CD14-positive monocyte (primary cell): ENCODE results near the gene NSD2. TPM values are rescaled to one million over a fixed set of nuclear protein-coding genes. Genes with fewer than 3 reads are reported as not detected.

Experiments
- DNase-seq, 3 donors: peaks; one replicate each; pipeline ENCODE4 v3.0.0-alpha.2; 2011 to 2022
- H2AFZ ChIP-seq: 2 replicates; pipeline ENCODE4 v1.6.0; 2012; ENCODE audit warnings: mild to moderate bottlenecking, low read depth, low read length, inconsistent platforms; ENCODE audit not compliant: insufficient read depth, poor library complexity, severe bottlenecking
- H3K27ac ChIP-seq, 2 donors: 1 replicate in 1 of 2; 2 replicates in 1 of 2; pipeline ENCODE4 v1.5.1; 2012 to 2013; ENCODE audit warnings: low read length in 2 of 2, control low read depth in 1 of 2, inconsistent platforms in 1 of 2, low read depth in 1 of 2, mild to moderate bottlenecking in 1 of 2
- H3K27me3 ChIP-seq, 2 donors: one replicate each; pipeline versions ENCODE4 v1.6.0 to v1.6.1; 2011 to 2013; ENCODE audit warnings: low read length in 2 of 2; ENCODE audit not compliant: control insufficient read depth in 2 of 2, insufficient read depth in 2 of 2
- H3K36me3 ChIP-seq, 2 donors: replicated peaks in 1 of 2; 1 replicate in 1 of 2; 2 replicates in 1 of 2; pipeline versions ENCODE4 v1.5.1 to v1.6.1; 2012 to 2013; ENCODE audit warnings: low read length in 2 of 2, control low read depth in 1 of 2, inconsistent platforms in 1 of 2, mild to moderate bottlenecking in 1 of 2; ENCODE audit not compliant: insufficient read depth in 2 of 2, control insufficient read depth in 1 of 2
- H3K4me1 ChIP-seq, 2 donors: 1 replicate in 1 of 2; 2 replicates in 1 of 2; pipeline versions ENCODE4 v1.5.1 to v1.6.1; 2012 to 2013; ENCODE audit warnings: low read length in 2 of 2, control low read depth in 1 of 2, inconsistent platforms in 1 of 2, mild to moderate bottlenecking in 1 of 2, moderate library complexity in 1 of 2; ENCODE audit not compliant: insufficient read depth in 2 of 2, control insufficient read depth in 1 of 2
- H3K4me2 ChIP-seq: replicated peaks from 2 replicates; pipeline ENCODE3; 2012; ENCODE audit warnings: low read length, moderate library complexity, mild to moderate bottlenecking; ENCODE audit not compliant: poor library complexity, severe bottlenecking; ENCODE audit errors: extremely low read depth
- H3K4me3 ChIP-seq, 3 experiments: fragments of 200-600 bp in 1 of 3; sonication (generic) in 1 of 3; replicated peaks in 1 of 3; 1 replicate in 2 of 3; 2 replicates in 1 of 3; pipeline ENCODE4 v1.5.1; 2011 to 2013; ENCODE audit warnings: low read length in 3 of 3, mild to moderate bottlenecking in 3 of 3, control low read depth in 2 of 3, low read depth in 2 of 3, inconsistent platforms in 1 of 3, moderate library complexity in 1 of 3
- H3K79me2 ChIP-seq: 2 replicates; pipeline ENCODE4 v1.6.0; 2012; ENCODE audit warnings: mild to moderate bottlenecking, control low read depth, inconsistent platforms, low read length, moderate library complexity; ENCODE audit not compliant: insufficient read depth
- H3K9ac ChIP-seq: 2 replicates; pipeline ENCODE4 v1.6.0; 2017; ENCODE audit warnings: low read length, mild to moderate bottlenecking; ENCODE audit not compliant: insufficient read depth, poor library complexity, severe bottlenecking
- H3K9me3 ChIP-seq, 2 donors: replicated peaks in 1 of 2; 1 replicate in 1 of 2; 2 replicates in 1 of 2; pipeline versions ENCODE4 v1.5.1 to v1.6.1; 2012 to 2013; ENCODE audit warnings: low read length in 2 of 2, control low read depth in 1 of 2; ENCODE audit not compliant: control insufficient read depth in 1 of 2, insufficient read depth in 1 of 2
- H4K20me1 ChIP-seq: 2 replicates; pipeline ENCODE4 v1.6.0; 2012; ENCODE audit warnings: mild to moderate bottlenecking, low read length, control low read depth, moderate library complexity; ENCODE audit not compliant: insufficient read depth
- H3K27ac Mint-ChIP-seq, 7 donors: one replicate each; pipeline ENCODE4 v1.8.0; 2020; ENCODE audit warnings: mild to moderate bottlenecking in 7 of 7, mixed read lengths in 7 of 7, moderate library complexity in 6 of 7, inconsistent platforms in 2 of 7
- H3K27me3 Mint-ChIP-seq, 3 donors: one replicate each; pipeline ENCODE4 v1.8.0; 2021 to 2022; ENCODE audit warnings: low read depth in 3 of 3, mild to moderate bottlenecking in 3 of 3, mixed read lengths in 3 of 3, moderate library complexity in 3 of 3, inconsistent platforms in 1 of 3
- H3K36me3 Mint-ChIP-seq, 2 donors: one replicate each; pipeline ENCODE4 v1.8.0; 2020; ENCODE audit warnings: mixed read lengths in 2 of 2, inconsistent platforms in 1 of 2, mild to moderate bottlenecking in 1 of 2
- H3K4me1 Mint-ChIP-seq: one replicate; pipeline ENCODE4 v1.8.0; 2020; ENCODE audit warnings: mild to moderate bottlenecking, mixed read lengths
- H3K4me3 Mint-ChIP-seq, 2 donors: one replicate each; pipeline ENCODE4 v1.8.0; 2020; ENCODE audit warnings: mild to moderate bottlenecking in 2 of 2, mixed read lengths in 2 of 2, moderate library complexity in 1 of 2
- H3K9me3 Mint-ChIP-seq, 7 donors: one replicate each; pipeline ENCODE4 v1.8.0; 2020 to 2022; ENCODE audit warnings: mixed read lengths in 7 of 7, mild to moderate bottlenecking in 6 of 7, moderate library complexity in 6 of 7, inconsistent platforms in 2 of 7
- WGBS: methylation state at CpG from one replicate; pipeline ENCODE4 v1.1.5; 2013; ENCODE audit warnings: missing lambda C conversion rate; ENCODE audit not compliant: insufficient coverage; 5-methylcytosine and 5-hydroxymethylcytosine counted together
- intact Hi-C, 2 donors: fragments of 100-400 bp; cut with micrococcal nuclease; formaldehyde crosslinking; loops; one replicate each; pipeline versions ENCODE4 v1.15.0 to v1.15.1; 2023
- polyA plus RNA-seq, 3 donors: library from polyadenylated mRNA; depleted of rRNA in 1 of 3; unstranded in 2 of 3; stranded (reverse) in 1 of 3; fragments of 300-500 nt in 2 of 3; fragments of >200 nt in 1 of 3; fragmentation: Illumina TruSeq in 2 of 3; gene quantifications; 1 replicate in 2 of 3; 2 replicates in 1 of 3; pipeline ENCODE4 v1.2.3, GENCODE V29; 2012 to 2021
- TF ChIP-seq, protein P1 (sequence below): fragments of 200-600 bp; IDR thresholded peaks from one replicate; pipeline ENCODE4 v1.8.0; 2022; ENCODE audit warnings: antibody characterized with exemption, mild to moderate bottlenecking

Gene NSD2
- polyA plus RNA-seq, 3 donors = 1.9 to 8.7 (median 2.3) TPM

DNA sequence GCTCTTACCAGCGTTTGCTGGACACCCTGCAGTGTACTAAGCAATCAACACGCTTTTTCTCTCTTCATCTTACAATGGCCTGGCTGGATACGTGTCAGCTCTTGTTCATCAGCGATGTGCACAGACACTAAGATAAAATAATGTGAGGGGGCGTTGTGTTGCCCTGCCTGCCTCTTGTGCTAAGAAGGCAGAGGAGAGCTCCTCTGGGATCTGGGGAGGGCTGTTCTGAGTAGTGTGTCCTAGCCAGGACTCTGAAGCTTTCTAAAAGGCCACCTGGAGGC, 87.9 kb downstream of the NSD2 start:
- Mint-ChIP-seq H3K4me3 (no peak overlapping the region), H3K27ac (peak overlapping the region in 1 of 7 donors; percentile 77), H3K36me3 (peaks cover 88 to 99% of the 10 kb centered on the region in 2 donors), H3K9me3 (no peaks in the 10 kb centered on the region), H3K27me3 (no peaks in the 10 kb centered on the region), H3K4me1 (no peaks in the 10 kb centered on the region)
- H4K20me1 ChIP-seq = no peaks in the 10 kb centered on the region
- no peak overlapping the region for H3K4me2 ChIP-seq
- no peaks in the 10 kb centered on the region for H3K9me3 ChIP-seq
- no peaks in the 10 kb centered on the region for H3K4me1 ChIP-seq
- H3K79me2 ChIP-seq = no peaks in the 10 kb centered on the region
- H3K4me3 ChIP-seq = no peak overlapping the region
- WGBS = 100% methylated on average over 3 of the region's 5 CpGs
- TF ChIP-seq, protein P1, sequence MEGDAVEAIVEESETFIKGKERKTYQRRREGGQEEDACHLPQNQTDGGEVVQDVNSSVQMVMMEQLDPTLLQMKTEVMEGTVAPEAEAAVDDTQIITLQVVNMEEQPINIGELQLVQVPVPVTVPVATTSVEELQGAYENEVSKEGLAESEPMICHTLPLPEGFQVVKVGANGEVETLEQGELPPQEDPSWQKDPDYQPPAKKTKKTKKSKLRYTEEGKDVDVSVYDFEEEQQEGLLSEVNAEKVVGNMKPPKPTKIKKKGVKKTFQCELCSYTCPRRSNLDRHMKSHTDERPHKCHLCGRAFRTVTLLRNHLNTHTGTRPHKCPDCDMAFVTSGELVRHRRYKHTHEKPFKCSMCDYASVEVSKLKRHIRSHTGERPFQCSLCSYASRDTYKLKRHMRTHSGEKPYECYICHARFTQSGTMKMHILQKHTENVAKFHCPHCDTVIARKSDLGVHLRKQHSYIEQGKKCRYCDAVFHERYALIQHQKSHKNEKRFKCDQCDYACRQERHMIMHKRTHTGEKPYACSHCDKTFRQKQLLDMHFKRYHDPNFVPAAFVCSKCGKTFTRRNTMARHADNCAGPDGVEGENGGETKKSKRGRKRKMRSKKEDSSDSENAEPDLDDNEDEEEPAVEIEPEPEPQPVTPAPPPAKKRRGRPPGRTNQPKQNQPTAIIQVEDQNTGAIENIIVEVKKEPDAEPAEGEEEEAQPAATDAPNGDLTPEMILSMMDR = no peak
- peaks cover 80 to 99% of the 10 kb centered on the region in 2 donors for H3K36me3 ChIP-seq
- DNase-seq = no peak
- H3K27ac ChIP-seq = no peak overlapping the region
- H3K9ac ChIP-seq = no peak overlapping the region
- no peak overlapping the region for H2AFZ ChIP-seq
- intact Hi-C loops = no loop called here
- H3K27me3 ChIP-seq = no peaks in the 10 kb centered on the region

- TF ChIP-seq, protein P1 = no peak
- no peaks in the 10 kb centered on the region for H3K79me2 ChIP-seq
- Mint-ChIP-seq H3K4me3 (no peak overlapping the region), H3K4me1 (no peaks in the 10 kb centered on the region), H3K27ac (peak overlapping the region in 1 of 7 donors; percentile 56), H3K9me3 (no peaks in the 10 kb centered on the region), H3K36me3 (peaks cover 88 to 99% of the 10 kb centered on the region in 2 donors), H3K27me3 (no peaks in the 10 kb centered on the region)
- H3K4me3 ChIP-seq = no peak overlapping the region
- WGBS = 100% methylated on average over 1 of the region's 7 CpGs
- H3K4me1 ChIP-seq = no peaks in the 10 kb centered on the region
- H3K9ac ChIP-seq = no peak overlapping the region
- no peak overlapping the region for H2AFZ ChIP-seq
- intact Hi-C loops = no loop called here
- H3K27ac ChIP-seq = no peak overlapping the region
- H3K9me3 ChIP-seq = no peaks in the 10 kb centered on the region
- no peaks in the 10 kb centered on the region for H3K27me3 ChIP-seq
- peaks cover 81 to 99% of the 10 kb centered on the region in 2 donors for H3K36me3 ChIP-seq
- no peaks in the 10 kb centered on the region for H4K20me1 ChIP-seq
- DNase-seq = no peak
- no peak overlapping the region for H3K4me2 ChIP-seq
These were observed 89.1 kb downstream of the NSD2 start for GRCh38 chr4:1960170-1960825.
